HG03139 (cell line): ENCODE measurements around the gene NF1.
"Not testable (repeated sequence)": the region's sequence is repeated elsewhere in the genome, so short reads cannot be mapped to it uniquely, and the experiment has no call there.

Source experiments
- ATAC-seq: cut with Tn5 transposase; IDR thresholded peaks from one replicate; pipeline ENCODE4 v1.9.1; 2021; ENCODE audit not compliant: unreplicated experiment

The NF1 gene

DNA sequence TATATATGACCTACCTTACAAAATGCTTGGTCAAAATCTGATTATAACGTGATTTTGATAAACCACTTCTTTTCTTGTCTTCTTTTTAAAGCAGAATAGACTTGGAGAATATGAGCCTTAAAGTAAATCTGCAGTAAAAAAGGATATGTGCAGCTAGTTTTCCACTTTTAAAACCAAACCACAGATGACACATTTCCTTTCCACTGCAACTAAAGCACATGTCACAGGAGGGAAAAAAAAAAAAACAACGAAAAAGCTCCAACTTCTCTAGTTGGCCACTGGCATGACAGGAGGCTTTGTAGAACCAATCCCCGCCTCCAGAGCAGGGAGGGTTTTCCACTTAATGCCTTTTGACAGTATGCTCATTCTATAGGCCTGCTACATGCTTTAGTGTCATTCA is 226.7 kb downstream of the NF1 start, which contains the start of gene EVI2A:
Gene EVI2A, minus strand, starts transcription at position 142 of the 400 bp plus-strand sequence. CDS start 2,609 bp downstream, outside the sequence.
- ATAC-seq = no peak

DNA sequence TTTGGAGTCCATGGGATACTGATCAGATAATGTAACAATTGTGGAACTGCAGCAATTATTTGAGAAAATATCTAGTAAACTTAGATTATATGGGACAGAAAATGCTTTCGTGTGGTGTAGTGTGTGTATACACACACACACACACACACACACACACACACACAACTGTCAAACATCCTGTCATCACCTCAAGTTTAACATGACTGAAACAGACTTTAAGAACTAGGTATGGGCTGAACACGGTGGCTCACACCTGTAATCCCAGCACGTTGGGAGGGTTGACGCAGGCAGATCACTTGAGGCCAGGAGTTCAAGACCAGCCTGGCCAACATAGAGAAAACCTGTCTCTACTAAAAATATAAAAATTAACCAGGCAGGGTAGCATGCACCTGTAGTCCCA is 227.2 kb downstream of the NF1 start:
- ATAC-seq = no peak

DNA sequence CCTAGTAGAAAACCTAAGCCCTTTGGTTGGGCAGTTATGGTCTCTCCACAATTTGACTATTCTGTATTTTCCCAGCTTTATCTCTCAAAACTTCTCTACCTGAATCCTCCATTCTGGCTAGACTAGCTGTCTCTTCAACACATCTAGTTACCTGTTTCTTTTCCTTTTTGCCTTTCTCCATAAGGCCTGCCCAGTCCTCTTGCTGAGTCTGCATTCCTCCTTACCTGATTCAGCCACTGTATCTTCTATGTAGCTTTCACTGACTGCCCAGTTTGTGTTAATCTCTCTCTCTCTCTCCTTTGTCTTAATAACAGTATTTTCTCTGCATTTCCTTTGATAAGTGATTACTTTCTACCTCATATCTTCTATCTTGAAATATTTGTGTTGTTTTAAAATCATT is 228.8 kb downstream of the NF1 start:
- ATAC-seq = no peak

DNA sequence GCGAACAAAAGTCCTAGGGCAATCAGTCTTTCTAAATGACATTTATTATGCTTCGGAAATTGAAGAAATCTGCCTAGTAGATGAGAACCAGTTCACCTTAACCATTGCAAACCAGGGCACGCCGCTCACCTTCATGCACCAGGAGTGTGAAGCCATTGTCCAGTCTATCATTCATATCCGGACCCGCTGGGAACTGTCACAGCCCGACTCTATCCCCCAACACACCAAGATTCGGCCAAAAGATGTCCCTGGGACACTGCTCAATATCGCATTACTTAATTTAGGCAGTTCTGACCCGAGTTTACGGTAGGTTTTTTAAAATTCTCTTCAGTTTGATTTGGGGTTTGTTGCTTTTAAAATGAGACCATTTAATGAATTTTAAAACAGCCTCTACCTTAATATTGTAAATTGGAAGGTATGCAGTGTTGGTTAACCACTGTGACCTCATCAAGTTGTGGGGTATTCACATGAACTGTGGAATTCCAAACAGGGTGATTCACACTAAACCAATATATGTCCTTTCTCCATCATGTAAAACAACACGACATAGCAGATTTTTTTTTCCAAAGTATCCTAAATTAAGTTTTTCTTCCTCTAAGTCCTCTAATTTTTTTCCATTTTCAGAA is 232.9 kb downstream of the NF1 start:
- no peak for ATAC-seq

DNA sequence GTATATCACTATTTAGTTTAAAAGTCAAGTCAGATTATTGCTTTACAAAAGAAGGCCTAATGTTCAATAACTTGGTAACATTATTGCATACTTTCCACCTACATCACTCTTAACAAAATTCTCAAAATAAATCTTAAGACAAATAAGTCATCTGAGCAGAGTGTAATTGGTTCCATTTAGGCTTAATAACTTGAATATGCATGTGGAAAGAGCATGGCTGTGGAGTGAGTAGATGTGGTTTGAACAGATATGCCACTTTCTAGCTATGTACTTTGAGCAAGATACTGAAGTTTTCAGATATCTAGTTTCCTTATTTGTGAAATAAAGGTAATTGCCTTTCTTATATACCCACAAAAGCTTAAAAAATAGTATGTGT is 233.4 kb downstream of the NF1 start:
- ATAC-seq = no peak

DNA sequence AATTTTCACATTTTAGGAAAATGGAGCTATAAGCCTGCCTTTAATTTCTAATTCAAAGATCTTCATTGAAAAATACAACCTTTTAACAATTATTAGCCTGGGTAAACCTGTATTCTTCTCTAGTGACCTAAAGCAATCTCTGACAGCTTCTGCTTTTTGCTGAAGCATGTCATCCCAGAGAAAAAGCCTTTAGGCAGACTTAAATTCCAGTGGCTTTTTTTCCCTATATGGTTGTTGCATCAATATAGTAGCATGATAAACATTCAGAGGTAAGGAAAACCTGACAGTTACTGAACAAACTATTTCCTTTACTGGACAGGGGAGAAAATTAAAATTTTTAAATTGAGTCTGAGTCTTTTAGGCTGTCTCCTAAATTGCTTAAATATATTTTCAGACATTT is 234.4 kb downstream of the NF1 start:
- no peak for ATAC-seq

DNA sequence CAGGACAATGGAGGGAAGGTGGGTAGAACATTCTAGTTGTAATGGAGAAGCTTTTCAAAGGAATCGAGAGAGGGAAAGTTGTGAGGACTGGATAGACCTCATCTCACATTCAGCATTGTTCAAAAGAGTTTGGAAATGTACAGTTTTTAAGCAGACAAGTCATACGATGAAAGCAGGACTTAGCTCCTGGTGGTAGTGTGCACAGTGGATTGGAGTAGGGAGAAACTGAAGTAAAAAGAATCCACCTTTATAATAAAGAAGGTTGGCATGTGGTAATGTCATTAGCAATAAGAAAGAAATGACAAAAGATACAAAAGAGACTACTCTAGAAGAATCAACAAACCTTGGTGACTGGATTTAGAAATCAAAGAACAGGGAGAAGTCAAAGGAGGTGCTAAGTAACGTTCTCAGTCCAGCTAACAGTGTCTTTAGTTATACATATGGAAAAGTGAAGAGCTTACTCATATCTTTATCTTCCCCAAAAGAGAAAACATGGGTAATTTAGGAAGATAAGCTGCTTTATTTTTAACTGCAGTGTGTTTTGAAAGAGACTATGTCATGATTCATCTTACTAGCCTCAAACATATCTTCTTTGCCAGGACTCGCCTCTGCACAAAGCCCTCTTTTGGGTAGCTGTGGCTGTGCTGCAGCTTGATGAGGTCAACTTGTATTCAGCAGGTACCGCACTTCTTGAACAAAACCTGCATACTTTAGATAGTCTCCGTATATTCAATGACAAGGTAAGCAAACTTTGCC is 245.3 kb downstream of the NF1 start:
- no peak for ATAC-seq

DNA sequence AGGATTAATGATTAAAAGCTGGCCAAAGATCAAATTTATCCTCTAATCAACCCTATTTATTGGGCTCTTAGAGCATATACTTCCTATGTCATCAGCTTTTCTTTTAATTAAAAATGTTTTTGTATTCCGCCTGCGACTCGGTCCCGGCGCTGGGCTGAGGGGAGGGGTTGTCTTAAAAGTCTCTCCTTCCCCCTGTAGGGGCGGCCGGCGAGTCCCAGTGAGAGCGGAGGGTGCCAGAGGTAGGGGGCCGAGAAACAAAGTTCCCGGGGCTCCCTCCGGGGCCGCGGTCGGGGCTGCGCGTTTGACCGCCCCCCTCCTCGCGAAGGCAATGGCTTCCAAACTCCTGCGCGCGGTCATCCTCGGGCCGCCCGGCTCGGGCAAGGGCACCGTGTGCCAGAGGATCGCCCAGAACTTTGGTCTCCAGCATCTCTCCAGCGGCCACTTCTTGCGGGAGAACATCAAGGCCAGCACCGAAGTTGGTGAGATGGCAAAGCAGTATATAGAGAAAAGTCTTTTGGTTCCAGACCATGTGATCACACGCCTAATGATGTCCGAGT is 250.5 kb downstream of the NF1 start:
- ATAC-seq = not testable (repeated sequence)

DNA sequence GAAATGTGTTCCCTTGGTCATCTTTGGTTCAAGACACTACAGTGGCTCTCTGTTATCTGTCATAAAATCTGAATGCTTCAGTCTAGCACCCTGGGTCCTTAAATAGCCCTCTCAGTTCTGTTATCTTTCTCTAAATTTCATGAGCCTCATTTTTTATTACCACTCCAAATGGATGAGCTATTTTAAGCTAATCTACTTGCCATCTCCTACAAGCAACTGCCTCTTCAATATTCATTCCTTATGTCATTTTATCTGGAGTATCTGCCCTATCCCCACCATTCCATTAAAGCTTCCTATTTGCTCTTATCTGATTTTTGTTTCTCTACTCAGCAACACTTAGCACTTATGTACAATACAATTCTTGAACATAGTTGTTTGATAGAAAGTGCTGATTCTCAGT is 254.7 kb downstream of the NF1 start:
- ATAC-seq = no peak

DNA sequence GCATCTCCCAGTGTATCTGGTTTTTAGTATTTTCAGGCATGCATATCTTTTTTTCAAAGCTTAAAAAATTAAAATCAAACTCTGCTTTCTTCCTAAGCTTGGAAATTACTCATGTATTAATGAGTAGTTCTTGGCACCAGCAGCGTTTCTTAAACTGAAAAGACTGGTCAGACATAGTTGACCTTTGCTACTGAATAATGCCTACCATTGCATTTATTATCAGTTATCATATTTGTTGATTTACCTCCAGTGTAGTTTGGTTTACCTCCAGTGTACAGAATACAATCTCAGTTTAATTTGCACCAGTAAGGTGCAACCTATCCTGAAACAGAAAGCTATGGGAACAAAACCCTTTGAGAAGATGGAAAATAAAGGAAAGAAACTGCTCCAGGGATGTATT is 261.2 kb downstream of the NF1 start:
- ATAC-seq = no peak

DNA sequence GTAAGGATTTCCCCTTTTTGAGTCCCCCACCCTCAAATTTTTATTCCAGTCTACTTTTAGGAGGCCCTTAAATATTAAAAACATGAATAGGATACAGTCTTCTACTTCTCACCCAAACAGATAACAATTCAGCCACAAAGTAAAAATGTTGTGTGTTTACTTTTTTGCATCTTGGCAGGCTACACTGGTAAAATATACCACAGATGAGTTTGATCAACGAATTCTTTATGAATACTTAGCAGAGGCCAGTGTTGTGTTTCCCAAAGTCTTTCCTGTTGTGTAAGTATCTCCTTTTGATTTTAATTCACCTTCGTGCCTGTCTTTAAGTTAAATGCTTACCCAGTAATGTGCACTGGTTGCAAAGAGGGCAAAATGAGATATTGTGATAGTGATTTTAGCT is 262.3 kb downstream of the NF1 start:
- ATAC-seq = no peak

DNA sequence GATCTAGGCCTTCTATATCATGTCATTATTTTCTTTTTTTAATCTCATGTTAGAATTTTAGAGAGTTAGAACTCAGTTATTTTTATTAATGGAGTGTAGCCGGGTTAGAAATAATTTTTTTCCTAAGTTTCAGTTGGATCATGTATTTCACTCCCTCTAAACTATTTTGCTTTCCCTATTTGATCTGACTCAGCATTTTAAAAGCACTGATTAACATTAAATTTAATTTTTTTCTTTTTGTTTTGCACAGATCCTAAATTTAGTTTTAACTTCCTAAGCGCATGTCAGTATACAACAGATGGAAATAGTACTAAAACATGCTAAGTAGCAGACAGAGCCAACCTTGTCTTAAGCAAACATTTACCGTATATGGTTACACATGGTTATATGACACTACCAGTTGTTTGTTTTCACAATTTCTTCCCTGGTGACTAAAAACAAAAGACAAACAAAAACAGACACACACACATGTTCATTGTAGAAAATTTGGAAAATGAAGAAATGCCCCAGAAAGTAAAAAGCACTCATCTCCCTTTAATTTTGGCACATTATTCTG is 263.1 kb downstream of the NF1 start:
- no peak for ATAC-seq

DNA sequence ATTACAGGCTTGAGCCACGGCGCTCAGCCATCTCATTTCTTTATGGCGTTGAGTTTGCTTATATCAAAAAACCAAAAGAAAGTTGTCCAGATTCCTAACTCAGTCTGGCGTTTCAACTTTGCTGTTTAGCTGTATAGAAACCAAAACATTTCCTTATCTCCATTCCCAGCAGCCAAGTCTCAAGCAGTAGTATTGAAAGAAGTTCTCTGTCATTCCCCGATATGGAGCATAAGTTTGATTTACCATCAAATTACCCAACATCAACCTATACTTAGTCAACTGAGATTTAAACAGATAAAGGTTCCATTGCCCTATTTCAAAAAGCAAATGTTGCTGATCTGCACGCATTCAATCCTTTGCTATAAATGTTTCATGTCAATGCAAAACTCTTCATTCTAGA is 269.2 kb downstream of the NF1 start:
- no peak for ATAC-seq

DNA sequence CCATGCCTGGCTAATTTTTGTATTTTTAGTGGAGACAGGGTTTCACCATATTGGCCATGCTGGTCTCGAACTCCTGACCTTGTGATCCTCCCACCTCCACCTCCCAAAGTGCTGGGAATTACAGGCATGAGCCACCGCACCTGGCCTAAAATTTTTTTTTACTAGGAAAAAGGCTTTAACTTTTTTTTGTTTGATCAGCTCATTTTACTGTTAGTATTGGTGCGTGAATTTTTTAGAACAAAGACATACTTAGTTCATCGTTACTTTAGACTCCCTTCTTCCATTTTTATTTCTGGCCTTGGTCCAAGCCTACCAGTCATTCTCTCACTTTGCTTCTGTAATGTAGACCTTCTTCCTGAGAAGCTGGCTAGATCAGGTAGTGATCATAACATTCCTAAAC is 271.3 kb downstream of the NF1 start:
- no peak for ATAC-seq

DNA sequence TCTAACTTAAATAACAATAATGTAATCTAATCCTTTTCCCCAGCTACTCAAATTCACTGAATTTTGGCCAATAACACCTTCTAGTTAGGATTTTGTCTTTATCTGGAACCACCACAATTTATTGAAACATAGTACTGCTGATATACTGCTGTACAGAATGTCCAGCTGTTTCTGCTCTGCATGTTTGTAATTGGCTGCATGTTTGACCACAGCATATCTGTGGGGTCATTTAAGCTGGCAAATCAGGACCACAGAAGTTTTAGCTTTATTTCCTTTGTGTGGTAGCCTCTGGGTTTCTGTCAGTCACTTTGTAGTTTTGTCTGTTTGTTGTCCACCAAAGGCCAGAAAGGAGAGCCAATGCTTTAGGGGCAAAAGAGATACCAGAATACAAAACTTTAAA is 274.5 kb downstream of the NF1 start:
- ATAC-seq = no peak

DNA sequence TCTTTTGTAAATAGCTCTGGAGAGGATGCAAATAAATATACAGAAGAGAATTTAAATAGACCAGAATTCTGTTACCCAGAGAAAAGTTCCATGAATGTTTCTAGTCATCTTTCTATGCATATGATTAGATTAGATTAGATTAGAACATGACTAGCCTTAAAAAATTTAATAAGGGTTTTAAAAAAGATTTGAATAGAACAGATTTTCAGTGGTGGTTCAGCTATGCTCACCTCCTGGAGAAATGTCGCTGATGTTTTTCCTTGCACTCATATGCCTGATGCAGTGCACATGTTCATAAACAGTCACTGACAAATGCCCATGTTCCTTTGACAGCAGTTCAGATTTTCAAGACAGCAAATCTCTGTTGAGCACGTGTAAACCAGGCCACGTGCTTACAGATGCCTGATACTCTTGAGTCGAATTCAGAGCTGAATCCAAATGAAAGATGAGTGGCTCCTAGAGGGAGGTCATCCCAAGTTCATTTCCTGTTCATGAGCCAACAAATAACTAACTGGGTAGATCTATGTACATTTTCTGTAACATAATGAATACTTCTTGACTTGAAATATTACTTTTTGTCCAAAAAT is 276.8 kb downstream of the NF1 start:
- no peak for ATAC-seq

DNA sequence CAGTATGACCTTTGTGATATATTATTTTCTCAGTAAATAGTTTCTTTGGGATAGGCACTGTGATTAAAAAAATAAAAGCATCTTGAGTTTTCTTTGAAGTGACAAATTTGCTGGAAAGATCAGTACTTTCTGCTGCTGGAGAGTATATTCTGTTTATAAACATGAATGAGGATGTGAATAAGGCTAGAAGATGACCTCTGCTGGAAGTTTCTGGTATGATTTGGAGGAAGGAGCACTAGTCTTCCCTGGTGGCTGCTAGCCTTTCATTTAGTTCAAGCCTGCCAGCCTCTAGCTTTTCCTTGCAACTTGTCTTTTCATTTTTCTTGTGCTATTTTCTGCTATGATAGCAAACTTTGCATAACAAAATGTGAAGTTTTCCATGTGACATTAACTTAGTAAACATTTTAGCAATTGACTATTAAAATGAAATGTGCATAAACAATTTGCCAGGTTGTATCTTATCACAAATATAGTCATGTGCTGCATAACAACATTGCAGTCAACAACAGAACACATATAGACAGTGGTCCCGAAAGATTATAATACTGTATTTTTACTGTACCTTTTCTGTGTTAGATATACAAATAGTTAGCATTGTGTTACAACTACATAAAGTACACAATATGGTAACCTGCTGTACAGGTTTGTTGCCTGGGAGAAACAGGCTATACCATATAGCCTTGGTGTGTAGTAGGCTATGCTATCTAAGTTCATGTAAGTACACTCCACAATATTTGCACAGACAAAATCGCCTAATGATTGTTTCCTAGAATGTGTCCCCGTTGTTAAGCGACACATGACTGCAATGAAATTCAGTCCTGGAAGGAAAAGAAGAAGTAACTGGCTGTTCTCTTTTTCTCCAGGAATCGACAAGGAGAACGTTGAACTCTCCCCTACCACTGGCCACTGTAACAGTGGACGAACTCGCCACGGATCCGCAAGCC is 278.6 kb downstream of the NF1 start:
- ATAC-seq = no peak

DNA sequence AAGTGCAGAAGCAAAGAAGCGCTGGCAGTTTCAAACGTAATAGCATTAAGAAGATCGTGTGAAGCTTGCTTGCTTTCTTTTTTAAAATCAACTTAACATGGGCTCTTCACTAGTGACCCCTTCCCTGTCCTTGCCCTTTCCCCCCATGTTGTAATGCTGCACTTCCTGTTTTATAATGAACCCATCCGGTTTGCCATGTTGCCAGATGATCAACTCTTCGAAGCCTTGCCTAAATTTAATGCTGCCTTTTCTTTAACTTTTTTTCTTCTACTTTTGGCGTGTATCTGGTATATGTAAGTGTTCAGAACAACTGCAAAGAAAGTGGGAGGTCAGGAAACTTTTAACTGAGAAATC is 279.3 kb downstream of the NF1 start:
- ATAC-seq = no peak

DNA sequence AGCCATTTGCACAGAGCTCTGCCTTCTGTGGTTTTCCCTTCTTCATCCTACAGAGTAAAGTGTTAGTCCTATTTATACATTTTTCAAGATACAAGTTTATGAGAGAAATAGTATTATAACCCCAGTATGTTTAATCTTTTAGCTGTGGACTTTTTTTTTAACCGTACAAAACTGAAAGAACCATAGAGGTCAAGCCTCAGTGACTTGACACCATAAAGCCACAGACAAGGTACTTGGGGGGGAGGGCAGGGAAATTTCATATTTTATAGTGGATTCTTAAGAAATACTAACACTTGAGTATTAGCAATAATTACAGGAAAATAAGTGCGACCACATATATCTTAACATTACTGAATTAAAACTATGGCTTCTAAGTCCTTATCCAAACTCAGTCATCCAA is 279.7 kb downstream of the NF1 start:
- ATAC-seq = no peak

DNA sequence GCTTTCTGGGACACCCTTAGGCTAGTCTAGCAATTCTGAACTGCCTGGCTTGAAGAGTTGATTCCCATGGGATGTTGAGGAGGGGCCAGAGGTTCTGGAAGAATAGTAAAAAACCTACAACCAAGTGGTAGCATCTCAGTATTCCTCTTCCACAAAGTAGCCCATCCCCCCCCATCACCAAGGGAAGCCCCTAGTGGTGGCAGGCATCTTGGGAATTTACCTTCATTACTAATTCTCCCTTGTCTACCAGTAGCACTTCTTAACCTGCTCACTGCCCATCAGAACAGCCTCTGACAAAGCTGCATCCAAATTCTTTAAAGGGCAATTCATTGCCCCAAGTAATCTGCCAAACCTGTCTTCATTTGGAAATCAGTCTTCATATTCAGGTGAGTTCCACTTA is 283.9 kb downstream of the NF1 start:
- ATAC-seq = no peak
